ENCODE results near the gene IGFBP6.

GRCh38 chr12:53124352-53124723 lies 26.9 kb downstream of the IGFBP6 start:
- TF ChIP-seq POLR2A (IDR thresholded peaks at IDR 0.05) (no peak), CTCF (IDR thresholded peaks at IDR 0.05 in 4 of 5, conservative IDR thresholded peaks at IDR 0.05 in 1 of 5) (no peak)

All from gastrocnemius medialis (tissue), 4 donors.